ENCODE measurements around the gene CHST7.

GRCh38 chrX:46551494-46552128 lies 22.0 kb upstream of the CHST7 start:
- TF ChIP-seq CTCF (IDR thresholded peaks at IDR 0.05) (no peak), POLR2A (IDR thresholded peaks at IDR 0.05) (no peak), EP300 (IDR thresholded peaks at IDR 0.05) (no peak)

Measured in ovary (tissue), 3 donors.